Mucosa of stomach (tissue), 1 donor: ENCODE data around the gene TRPV6.

Source experiments
- H3K27me3 ChIP-seq: one replicate; pipeline ENCODE4 v1.7.0; 2013; ENCODE audit warnings: mild to moderate bottlenecking, low read length; ENCODE audit not compliant: control insufficient read depth, insufficient read depth
- H3K36me3 ChIP-seq: one replicate; pipeline ENCODE4 v1.7.0; 2013; ENCODE audit warnings: low read length; ENCODE audit not compliant: control insufficient read depth, insufficient read depth
- H3K4me1 ChIP-seq: one replicate; pipeline ENCODE4 v1.7.0; 2013; ENCODE audit warnings: mild to moderate bottlenecking, low read length; ENCODE audit not compliant: control insufficient read depth, insufficient read depth
- H3K4me3 ChIP-seq: one replicate; pipeline ENCODE4 v1.7.0; 2013; ENCODE audit warnings: low read length
- H3K9ac ChIP-seq: one replicate; pipeline ENCODE4 v1.7.0; 2013; ENCODE audit warnings: mild to moderate bottlenecking, low read length, moderate library complexity
- H3K9me3 ChIP-seq: one replicate; pipeline ENCODE4 v1.7.0; 2013; ENCODE audit warnings: mild to moderate bottlenecking, low read length, moderate library complexity; ENCODE audit not compliant: control insufficient read depth
- donor health status: Pancreatic carcinoma.

Gene TRPV6

GRCh38 chr7:142905759-142906158 lies 20.2 kb upstream of the TRPV6 start:
- Histone ChIP-seq H3K27me3 (no peaks in the 10 kb centered on the region), H3K9me3 (peaks cover 4% of the 10 kb centered on the region), H3K36me3 (no peaks in the 10 kb centered on the region), H3K4me1 (peaks cover 23% of the 10 kb centered on the region), H3K9ac (no peak overlapping the region), H3K4me3 (no peak overlapping the region)

GRCh38 chr7:142904128-142904527 lies 18.6 kb upstream of the TRPV6 start:
- Histone ChIP-seq H3K36me3 (no peaks in the 10 kb centered on the region), H3K27me3 (no peaks in the 10 kb centered on the region), H3K9me3 (peaks cover 4% of the 10 kb centered on the region), H3K4me3 (no peak overlapping the region), H3K4me1 (peaks cover 10% of the 10 kb centered on the region), H3K9ac (no peak overlapping the region)

DNA sequence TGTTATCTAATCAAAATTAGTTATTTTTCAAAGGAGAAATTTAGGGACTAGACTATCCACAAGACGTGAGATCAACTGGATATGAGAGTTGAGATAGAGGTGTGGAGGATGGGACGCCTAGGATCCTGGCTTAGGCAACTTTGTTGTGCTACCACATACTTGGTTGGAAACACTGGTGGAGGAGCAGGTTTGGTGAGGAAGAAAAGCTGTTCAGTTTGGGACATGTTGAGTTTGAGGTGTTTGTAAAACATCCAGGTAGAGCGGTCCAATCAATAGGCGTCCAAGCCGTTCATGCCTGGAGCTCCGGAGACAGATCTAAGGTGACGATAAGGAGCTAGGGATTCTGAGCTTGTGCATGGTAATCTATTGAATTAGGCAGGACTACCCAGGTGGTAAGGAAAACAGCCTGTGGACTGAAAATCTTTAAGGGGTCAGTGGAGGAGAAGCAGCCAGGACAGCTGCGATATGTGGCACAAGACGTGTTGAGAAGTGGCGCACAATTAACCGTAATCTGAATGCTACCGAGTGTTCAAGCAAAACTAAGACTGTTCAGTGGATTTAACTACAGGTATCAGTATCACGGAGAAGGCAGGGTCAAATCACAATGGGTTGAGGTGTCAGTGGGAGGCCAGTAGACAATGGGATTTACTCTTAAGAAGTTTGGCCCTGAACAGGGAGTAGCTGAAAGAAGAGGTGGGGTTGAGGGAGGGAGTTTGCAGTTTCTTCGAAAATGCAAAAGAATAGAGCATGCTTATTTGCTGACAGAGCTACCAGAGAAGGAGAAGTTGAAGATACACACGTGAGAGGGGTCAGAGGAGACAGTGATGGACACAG lies 16.1 kb upstream of the TRPV6 start:
- Histone ChIP-seq H3K4me1 (peaks cover 7% of the 10 kb centered on the region), H3K36me3 (no peaks in the 10 kb centered on the region), H3K27me3 (no peaks in the 10 kb centered on the region), H3K4me3 (no peak overlapping the region), H3K9ac (no peak overlapping the region), H3K9me3 (peaks cover 4% of the 10 kb centered on the region)

GRCh38 chr7:142899661-142900060 lies 14.1 kb upstream of the TRPV6 start:
- H3K4me1 ChIP-seq, result peaks cover 7% of the 10 kb centered on the region
- H3K9ac ChIP-seq, result no peak overlapping the region
- H3K36me3 ChIP-seq, result no peaks in the 10 kb centered on the region
- peaks cover 3% of the 10 kb centered on the region for H3K27me3 ChIP-seq
- H3K4me3 ChIP-seq, result no peak overlapping the region
- peaks cover 3% of the 10 kb centered on the region for H3K9me3 ChIP-seq

- Histone ChIP-seq H3K36me3 (no peaks in the 10 kb centered on the region), H3K9ac (no peak overlapping the region), H3K4me1 (peaks cover 7% of the 10 kb centered on the region), H3K4me3 (no peak overlapping the region), H3K27me3 (peaks cover 3% of the 10 kb centered on the region), H3K9me3 (no peaks in the 10 kb centered on the region)
These were observed 13.0 kb upstream of the TRPV6 start for GRCh38 chr7:142898377-142899170.

DNA sequence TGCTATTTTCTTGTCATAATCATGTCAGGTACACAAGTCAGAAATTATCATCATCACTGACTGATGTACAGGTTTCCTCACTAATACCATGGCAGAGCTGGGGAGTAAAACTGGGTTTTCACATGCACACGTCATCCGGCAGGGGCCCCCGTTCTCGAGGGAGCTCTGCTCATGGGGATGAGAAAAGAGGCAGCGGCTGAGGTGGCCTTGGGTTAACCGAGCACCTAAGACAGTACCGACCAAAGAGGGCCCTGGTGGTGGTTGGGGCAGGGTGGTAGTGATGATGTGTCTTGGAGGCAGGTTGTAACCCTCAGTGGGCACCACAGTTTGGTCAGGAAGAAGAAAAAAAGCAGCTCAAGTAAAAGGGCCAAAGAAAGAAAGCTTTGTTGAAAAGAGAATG lies 12.1 kb upstream of the TRPV6 start:
- Histone ChIP-seq H3K9me3 (no peaks in the 10 kb centered on the region), H3K4me1 (peaks cover 7% of the 10 kb centered on the region), H3K27me3 (peaks cover 3% of the 10 kb centered on the region), H3K9ac (no peak overlapping the region), H3K36me3 (no peaks in the 10 kb centered on the region), H3K4me3 (no peak overlapping the region)

GRCh38 chr7:142896741-142897379 lies 11.3 kb upstream of the TRPV6 start:
- no peaks in the 10 kb centered on the region for H3K9me3 ChIP-seq
- no peak overlapping the region for H3K4me3 ChIP-seq
- no peaks in the 10 kb centered on the region for H3K36me3 ChIP-seq
- peaks cover 7% of the 10 kb centered on the region for H3K4me1 ChIP-seq
- peaks cover 3% of the 10 kb centered on the region for H3K27me3 ChIP-seq
- H3K9ac ChIP-seq, result no peak overlapping the region

- Histone ChIP-seq H3K9me3 (no peaks in the 10 kb centered on the region), H3K27me3 (peaks cover 3% of the 10 kb centered on the region), H3K4me1 (peaks cover 7% of the 10 kb centered on the region), H3K36me3 (no peaks in the 10 kb centered on the region), H3K4me3 (no peak overlapping the region), H3K9ac (no peak overlapping the region)
These were observed 10.6 kb upstream of the TRPV6 start for GRCh38 chr7:142896151-142896550.

- Histone ChIP-seq H3K9ac (no peak overlapping the region), H3K36me3 (no peaks in the 10 kb centered on the region), H3K27me3 (peaks cover 3% of the 10 kb centered on the region), H3K9me3 (no peaks in the 10 kb centered on the region), H3K4me1 (peaks cover 7% of the 10 kb centered on the region), H3K4me3 (no peak overlapping the region)
These were observed 9.5 kb upstream of the TRPV6 start for GRCh38 chr7:142894985-142895593.

DNA sequence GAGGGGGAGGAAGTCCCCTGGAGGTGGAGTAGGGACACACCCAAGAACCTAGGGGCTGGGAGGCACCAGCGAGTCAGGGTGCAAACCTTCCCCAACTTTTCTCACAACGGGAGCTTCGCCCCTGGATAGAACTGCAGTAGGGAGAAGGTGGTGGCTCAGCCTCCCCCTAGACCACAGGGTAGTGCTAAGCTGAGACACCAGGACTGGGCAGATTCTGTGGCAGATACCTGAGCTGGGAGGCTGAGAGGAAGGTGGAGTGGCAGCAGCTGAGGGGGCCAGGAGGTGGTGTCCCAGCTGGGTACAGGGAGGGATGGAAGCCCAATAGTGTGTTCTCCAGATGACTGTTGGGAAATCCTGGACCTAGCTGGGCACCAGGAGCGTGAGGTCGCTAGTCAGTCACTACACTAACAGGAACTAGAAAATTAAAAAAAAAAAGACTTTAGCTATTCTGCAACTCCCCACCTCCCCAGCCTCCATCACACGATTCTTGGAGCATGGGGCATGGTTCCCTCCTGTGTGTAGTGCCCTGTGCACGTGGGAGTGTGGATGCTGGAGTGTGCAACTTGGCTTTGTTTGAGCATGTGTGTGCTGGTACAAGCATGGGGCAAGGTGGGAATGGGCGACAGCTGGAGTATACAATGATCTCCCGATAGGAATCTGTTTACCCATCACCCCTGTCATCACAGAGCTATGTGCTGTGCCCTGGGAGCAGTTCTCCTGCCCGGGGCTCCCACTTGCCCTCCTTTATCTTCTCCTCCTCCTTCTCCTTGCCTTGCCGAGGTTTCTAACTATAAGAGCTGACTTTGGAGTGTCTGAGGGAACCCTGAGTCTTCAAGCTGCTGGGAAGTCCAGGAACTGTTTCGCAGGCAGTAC lies 8.8 kb upstream of the TRPV6 start:
- Histone ChIP-seq H3K9ac (no peak overlapping the region), H3K9me3 (no peaks in the 10 kb centered on the region), H3K36me3 (no peaks in the 10 kb centered on the region), H3K4me3 (no peak overlapping the region), H3K27me3 (peaks cover 3% of the 10 kb centered on the region), H3K4me1 (peaks cover 7% of the 10 kb centered on the region)

GRCh38 chr7:142892951-142893350 lies 7.4 kb upstream of the TRPV6 start:
- Histone ChIP-seq H3K9me3 (no peaks in the 10 kb centered on the region), H3K9ac (no peak overlapping the region), H3K27me3 (peaks cover 3% of the 10 kb centered on the region), H3K4me1 (no peaks in the 10 kb centered on the region), H3K36me3 (no peaks in the 10 kb centered on the region), H3K4me3 (no peak overlapping the region)
